SH-SY5Y (cell line): ENCODE measurements around the gene AWAT2.

Experiments
- GATA2 ChIP-seq: IDR thresholded peaks from 2 replicates; pipeline ENCODE4 v1.6.1; 2011; ENCODE audit warnings: mild to moderate bottlenecking, low read depth, low read length
- GATA3 ChIP-seq: IDR thresholded peaks from 2 replicates; pipeline ENCODE4 v1.6.1; 2011; ENCODE audit warnings: low read depth, mild to moderate bottlenecking, low read length, moderate library complexity

- no peak for TF ChIP-seq GATA3
- TF ChIP-seq GATA2 = no peak
Observed at GRCh38 chrX:70007946-70008345, 41.8 kb downstream of the AWAT2 start.
